Hematopoietic multipotent progenitor cell (in vitro differentiated cells): ENCODE data around the gene CACNA1S. TPM values are rescaled to one million over a fixed set of nuclear protein-coding genes. Genes with fewer than 3 reads are reported as not detected.

ENCODE experiments used
- DNase-seq, 3 donors: peaks; one replicate each; pipeline ENCODE4 v3.0.0-alpha.2; 2011 to 2015; ENCODE audit warnings: low read depth in 2 of 3, low spot score in 2 of 3
- total RNA-seq: library from RNA; depleted of rRNA; stranded (reverse); fragments of >200 nt; gene quantifications from one replicate; pipeline ENCODE4 v1.2.3, GENCODE V29; 2012

Gene CACNA1S
- total RNA-seq, 1 donor, result not detected

DNA sequence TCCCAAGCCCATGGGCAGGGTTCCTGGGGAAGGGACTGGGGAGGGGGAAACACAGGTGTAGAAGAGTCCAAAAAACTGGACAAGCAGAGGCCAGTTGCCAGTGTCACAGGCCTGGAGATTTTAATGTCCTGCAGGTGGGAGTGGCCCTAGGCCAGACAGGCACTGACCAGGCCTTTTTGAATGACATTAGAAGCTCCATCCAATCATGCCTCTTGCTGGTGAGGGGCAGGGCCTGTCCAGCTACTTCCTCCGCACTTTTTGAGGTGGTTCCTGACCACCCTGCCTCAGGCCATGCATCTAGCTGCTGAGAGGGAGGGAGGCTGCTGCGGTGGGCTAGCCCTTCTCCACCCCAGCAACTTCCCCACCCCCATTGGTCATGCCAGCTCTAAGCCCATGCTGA, 72.8 kb downstream of the CACNA1S start:
- no peak for DNase-seq

DNA sequence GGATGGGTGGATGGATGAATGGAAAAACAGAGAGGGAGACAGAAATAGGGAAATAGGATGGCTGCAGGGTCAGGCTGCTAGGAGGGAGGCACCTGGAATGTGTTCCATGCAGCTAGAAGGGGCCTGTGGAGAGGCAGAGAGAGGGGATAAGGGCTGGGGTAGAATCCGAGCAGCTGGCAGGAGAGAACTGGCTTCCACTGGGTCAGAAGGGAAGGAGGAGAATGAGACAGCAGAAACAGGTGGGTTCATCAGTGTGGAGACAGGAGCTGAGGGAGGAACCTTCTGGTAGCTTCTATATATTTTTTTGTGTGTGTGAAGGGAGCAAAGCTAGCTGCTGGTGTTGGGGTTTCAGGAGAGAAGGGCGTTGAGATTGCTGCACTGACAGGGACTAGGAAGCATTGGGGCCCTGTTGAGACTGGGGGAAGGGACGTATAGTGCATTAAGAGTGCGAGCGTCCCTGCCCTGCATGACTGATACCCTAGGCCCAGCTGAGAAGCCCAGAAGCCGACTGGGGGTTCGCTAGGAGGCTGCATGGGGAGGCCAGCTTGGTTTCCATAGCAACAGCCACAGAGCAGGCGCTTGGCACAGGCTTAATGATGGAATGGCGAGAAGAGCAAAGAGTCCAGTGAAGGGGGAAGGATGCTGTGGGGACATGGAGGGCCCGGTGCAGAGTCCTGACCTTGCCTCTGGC, 73.9 kb downstream of the CACNA1S start:
- no peak for DNase-seq

DNA sequence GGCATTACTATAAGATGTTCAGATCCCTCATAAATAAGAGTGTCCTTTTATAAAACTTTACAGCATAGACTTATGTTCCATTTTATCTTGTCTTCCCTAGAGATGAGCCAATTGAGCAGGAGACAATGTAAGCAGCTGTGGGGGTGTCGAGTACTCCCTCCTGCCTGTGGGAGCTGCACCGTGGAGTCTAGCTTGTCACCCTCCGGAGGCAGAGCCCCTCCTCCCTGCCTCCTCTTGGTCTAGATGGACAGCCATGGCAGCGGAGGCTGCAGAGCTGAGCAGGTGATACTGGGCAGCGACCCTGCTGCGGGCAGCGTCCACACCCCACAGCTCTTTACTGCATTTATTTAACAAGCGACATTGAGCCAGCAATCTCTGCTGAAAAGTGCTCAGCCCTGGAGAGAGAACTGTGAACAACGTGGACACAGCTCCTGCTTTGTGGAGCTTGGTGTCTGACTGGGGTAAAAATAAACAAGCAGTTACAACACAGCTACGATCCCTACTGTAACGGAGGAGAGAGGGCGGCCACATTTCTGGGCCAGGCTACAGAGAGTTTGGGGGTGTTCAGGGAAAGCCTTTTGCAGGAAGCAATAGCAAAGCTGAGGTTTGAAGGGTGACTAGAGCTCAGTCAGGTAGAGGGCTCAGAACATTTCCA, 75.9 kb downstream of the CACNA1S start:
- DNase-seq, result no peak

DNA sequence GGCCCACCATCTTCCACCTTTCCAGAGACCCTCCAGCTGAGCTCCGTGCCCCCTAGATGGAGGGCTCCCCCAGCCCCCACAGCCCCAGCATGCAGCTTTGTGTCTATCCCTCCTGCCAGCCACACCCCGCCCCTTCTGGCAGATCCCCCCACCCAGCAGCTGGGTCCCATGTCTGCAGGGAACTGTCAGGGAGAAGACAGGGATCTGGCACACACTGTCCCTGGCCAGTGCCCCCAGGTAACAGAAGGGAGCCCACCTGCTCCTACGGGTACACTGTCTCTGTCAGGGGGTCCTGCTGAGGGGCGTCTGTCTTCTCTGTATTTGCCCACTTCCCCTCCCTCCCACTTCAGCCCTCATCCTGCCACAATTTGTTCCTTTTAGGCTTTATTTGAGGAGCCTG, 77.6 kb downstream of the CACNA1S start:
- DNase-seq, result no peak

GRCh38 chr1:201032408-201032807, 79.8 kb downstream of the CACNA1S start:
- DNase-seq, result no peak

GRCh38 chr1:201028461-201028889, 83.8 kb downstream of the CACNA1S start:
- DNase-seq, result no peak

GRCh38 chr1:201026836-201027235, 85.4 kb downstream of the CACNA1S start:
- peak in 1 of 3 donors; percentile 60 for DNase-seq

- DNase-seq, result no peak
Observed at GRCh38 chr1:201026234-201026633, 86.0 kb downstream of the CACNA1S start.

DNA sequence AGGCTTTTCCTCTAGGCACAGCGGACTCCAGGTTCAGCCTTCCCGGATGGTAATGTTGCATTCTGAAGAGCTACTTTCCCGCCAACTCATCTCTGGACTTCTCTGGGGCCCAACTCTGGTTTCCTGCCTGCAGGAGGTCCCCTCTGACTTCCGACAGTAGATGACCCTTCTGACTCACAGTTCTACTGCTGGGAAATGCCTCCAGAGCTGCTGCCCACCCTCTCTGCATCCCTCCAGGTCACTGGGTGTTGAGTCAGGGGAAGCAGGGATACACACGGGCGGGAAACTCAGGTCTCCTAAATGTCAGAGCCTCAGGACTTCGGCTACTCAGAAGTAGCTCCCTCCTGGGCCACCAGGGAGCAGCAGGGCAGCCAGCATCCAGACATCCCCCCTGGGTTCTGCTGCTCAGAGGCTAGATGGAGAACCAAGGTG, 86.6 kb downstream of the CACNA1S start:
- peak in 1 of 3 donors; percentile 33 for DNase-seq

GRCh38 chr1:201024625-201024998, 87.6 kb downstream of the CACNA1S start:
- DNase-seq, result no peak

GRCh38 chr1:201023920-201024624, 88.2 kb downstream of the CACNA1S start:
- no peak for DNase-seq

GRCh38 chr1:201023517-201023902, 88.7 kb downstream of the CACNA1S start, which contains the start of gene KIF21B:
TSS of gene KIF21B (minus strand) at chr1:201023714. CDS start at chr1:201023383, 331 bp downstream.
- DNase-seq, result peak; percentile 72 to 86 (median 75)

GRCh38 chr1:201022820-201023516, 89.3 kb downstream of the CACNA1S start:
- no peak for DNase-seq

GRCh38 chr1:201022493-201022819, 89.8 kb downstream of the CACNA1S start:
- no peak for DNase-seq

DNA sequence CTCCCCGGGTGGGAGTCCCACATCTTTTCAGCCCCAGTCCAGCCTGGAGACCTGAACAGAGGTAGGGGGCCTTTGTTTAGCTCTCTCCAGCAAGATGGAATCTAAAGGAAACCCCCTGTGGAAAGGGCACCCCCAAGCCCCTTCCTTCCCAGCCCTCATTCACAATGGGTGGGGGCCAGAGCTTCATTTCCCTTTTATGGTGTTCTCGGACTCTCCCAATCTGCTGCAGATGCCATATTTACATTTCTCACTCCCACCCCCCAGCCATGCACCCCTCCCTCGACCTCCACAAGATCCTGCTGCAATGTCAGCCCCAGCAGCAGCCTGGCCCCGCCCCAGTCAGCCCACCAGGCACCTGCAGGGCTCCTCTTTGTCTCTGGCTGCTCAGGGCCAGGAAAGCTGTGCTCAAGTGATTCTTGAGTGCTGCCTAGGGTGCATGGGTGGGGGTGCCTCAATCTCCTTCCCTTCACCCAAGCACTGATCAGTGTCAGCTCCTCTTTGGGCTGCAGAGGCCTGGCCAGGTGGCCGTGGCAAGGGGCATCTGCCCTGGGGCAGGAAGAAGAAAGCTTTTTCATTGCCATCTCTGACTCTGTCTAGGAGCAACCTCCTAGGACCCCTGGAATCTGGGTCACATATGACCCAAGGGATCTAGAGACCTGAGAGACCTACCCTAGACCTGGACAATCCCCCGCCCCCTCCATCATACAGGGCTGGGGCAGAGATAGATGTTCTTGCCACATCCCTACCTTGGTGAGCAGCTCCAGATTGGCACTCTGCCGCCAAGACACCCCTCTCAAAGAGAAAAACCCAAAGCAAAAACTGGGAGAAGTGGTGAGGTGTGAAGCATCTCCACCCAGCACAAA, 90.4 kb downstream of the CACNA1S start:
- no peak for DNase-seq

- DNase-seq, result no peak
Observed at GRCh38 chr1:201020721-201021629, 91.3 kb downstream of the CACNA1S start.

- DNase-seq, result peak in 2 of 3 donors; percentile 76 to 90
Observed at GRCh38 chr1:201020040-201020591, 92.1 kb downstream of the CACNA1S start.

GRCh38 chr1:201019321-201019977, 92.8 kb downstream of the CACNA1S start:
- peak; percentile 68 to 94 (median 87) for DNase-seq
